HG03575 (cell line): ENCODE data around the gene KCNIP3.
"Not testable (repeated sequence)": the region's sequence is repeated elsewhere in the genome, so short reads cannot be mapped to it uniquely, and the experiment has no call there.

Experiments used
- ATAC-seq: cut with Tn5 transposase; IDR thresholded peaks from one replicate; pipeline ENCODE4 v1.9.1; 2021; ENCODE audit not compliant: unreplicated experiment, insufficient number of reproducible peaks, low FRiP score; ENCODE audit errors: extremely low read depth

KCNIP3 gene

DNA sequence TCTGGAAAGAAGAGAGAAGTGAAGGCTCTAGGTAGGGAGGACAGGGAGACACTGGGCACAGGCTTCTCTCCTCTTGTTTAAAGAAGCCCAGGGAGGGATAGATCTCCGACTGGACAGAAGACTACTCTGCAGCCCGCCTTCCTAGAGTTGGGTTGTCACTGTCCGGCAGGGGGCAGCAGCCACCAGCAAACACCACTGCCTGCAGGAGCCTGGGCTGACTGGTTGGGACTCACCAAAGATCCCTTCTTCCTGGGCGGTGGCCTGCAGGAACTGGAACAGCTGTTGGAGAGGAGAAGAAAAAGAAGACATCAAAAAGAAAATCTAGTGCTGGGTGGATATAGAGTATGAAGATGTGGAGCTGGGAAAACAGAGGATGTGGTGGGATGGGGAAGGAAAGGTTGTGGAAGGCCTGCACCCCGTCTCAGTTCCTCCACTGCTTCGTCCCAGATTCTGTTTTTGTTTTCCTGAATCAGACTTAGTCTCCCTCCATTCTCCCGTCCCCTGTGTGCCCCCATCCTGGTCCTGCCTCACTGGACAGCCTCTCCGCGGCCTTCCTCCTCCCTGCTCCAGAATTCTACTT lies 117.0 kb downstream of the KCNIP3 start:
- not testable (repeated sequence) for ATAC-seq

DNA sequence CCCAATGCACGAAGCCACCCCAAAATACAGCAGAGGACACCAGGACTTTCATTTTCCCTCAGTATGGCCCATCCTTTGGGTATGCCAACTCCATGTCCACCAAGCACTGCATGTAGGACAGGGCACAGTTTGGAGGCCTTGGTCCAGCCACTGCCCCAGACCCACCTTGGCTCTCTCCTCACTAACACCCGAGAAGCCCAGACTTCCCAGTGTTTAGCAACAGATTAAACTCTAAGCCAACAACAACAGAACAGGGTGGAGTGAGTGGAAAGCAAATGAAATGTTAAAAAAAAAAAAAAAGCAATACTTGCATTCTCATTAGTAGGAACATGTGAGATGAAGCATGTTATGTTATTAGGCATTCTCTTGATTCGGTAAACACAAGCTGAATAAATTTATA lies 118.0 kb downstream of the KCNIP3 start:
- not testable (repeated sequence) for ATAC-seq

DNA sequence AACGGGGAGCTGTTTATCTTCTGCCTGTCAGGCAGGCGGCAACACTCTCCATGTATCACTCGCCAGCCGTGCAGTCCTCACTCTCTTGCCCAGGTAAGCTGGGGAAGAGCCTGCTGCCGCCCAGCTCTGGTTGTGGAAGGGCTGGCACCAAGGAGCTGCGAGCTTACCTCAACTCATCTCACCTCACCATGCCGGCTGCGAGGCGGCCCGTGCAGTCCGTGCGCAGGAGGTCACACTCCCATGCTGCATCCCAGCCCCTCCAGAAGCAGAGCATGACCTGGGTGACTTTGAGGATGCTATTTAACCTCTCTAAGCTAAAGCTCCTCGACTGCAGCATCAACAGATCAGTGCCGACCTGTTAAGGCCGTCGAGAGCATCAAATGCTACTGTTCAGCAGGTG lies 118.4 kb downstream of the KCNIP3 start:
- ATAC-seq, result not testable (repeated sequence)

DNA sequence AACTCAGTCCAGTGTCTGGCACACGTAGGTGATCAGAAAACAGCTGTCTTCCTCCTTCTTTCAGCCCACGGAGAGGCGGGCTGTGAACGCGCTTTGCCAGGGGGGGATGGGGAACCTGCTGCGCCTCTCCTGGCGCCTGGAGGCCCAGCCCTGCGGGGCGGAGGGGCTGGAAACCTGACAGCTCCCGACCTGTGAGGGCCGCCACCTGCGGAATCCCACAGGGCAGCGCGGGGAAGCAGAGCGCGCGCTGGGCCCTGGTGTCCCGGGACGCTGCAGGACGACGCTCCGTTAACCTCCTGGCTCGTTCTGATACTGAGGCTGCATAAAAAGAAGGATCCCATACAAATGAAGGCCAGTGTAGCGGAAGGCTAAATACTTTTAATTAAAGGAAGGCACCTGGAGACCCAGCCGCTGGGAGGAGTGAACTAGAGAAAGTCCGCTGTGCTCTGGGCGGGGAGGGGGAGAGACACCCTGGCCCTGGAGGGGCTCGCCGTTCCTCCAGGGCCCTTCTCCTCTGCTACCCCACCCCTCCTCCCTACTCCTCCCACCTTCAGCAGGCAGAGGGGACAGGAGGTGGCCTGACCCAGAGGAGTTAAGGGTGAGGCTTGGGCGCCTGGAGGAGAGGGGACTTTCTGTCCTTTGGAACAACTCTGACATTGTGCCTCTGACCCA lies 130.2 kb downstream of the KCNIP3 start:
- ATAC-seq, result not testable (repeated sequence)

DNA sequence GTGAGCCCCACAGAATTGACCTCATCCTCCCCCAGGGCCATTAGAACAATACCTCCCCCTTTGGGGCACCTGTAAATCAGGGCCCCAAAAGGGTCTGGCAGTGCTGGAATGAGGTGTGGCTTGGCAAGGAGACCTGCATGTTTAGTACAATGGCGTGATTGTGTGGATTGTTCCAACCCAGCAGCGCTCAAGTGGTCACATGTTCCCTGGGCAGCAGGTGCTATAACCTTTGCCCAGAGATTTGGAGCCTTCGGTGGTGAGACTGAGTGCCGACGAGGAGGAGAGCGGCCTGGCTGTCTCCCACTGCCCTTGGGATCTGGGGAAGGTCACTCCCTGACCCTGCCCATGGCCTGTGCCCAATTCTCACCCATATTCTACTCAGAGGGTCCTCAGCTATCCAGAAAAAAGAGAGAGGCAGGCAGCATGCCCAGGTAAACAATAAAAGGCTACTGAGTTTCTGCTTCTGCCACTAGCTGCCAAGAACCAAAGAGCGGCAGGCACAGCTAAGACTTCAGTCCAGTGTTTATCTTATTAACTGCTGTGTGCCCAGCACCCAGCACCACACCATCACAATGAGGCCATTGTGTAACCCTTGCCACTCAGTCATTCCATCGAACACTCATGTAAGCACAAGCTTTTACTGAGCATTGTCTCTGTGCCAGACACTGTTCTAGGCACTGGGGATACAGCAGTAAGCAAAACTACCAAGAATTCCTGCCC lies 132.8 kb downstream of the KCNIP3 start:
- not testable (repeated sequence) for ATAC-seq

DNA sequence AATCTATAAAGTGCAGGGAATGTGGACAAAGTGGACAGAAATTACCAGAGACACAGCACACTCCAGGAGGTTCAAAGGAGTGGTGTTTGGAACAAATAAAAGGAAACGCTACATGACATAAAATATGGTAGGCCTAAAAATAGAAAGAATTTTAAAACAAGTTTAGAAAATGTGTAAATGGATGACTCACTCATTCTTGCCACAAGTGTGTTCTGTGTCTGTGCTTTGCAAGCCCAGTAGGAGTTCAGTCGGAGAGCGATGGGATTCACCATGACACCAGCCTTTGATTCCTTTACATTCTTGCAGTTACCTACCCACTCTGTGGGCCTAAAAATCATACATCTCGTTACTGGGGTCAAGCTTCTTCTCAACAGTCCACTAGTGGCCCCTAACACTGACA lies 136.2 kb downstream of the KCNIP3 start:
- not testable (repeated sequence) for ATAC-seq

DNA sequence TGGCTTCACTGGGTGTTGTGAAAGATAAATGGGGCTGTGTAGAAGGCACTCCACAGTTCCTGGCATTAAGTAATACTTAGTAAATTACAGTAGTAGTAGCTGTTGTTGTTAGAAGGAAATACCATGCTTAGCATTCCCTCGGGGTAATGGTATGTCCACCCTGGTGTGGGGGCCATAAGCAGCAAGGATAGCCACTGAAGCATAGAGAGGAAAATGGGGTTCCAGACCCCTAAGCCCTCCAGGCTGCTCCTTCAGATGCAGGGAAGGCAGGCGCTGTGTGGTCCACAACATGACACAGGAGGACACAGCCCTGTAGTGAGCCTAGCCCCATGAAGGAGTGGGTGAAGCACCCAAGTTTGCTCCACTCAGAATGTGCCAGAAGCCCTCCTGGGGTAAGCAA lies 136.8 kb downstream of the KCNIP3 start:
- not testable (repeated sequence) for ATAC-seq

DNA sequence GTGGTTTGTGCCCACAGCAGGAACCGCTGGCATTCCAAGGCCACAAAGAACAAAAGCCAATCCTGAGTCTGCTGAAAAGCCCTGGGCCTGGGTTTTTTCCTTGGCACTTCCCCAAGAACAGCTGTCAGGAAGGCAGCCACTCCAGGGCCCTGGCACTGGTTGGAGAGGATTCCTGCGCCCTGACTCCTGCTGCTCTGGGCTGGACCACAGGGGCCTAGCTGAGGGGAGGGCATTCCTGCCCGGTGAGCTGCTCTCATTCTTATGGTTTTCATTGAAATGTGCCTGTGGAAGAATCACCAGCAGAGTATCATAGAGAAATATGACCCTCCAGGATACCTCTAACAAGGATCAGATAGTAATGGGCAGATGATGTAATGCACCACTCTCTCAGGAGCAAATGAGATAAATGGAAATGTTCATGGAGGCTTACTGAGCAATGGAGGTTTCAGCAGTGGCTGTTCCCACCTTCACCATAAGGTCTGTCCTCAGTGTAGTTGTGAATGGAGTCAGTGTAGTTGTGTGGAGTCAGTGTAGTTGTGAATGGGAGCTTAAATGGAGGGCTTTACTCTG lies 137.4 kb downstream of the KCNIP3 start:
- ATAC-seq, result not testable (repeated sequence)

DNA sequence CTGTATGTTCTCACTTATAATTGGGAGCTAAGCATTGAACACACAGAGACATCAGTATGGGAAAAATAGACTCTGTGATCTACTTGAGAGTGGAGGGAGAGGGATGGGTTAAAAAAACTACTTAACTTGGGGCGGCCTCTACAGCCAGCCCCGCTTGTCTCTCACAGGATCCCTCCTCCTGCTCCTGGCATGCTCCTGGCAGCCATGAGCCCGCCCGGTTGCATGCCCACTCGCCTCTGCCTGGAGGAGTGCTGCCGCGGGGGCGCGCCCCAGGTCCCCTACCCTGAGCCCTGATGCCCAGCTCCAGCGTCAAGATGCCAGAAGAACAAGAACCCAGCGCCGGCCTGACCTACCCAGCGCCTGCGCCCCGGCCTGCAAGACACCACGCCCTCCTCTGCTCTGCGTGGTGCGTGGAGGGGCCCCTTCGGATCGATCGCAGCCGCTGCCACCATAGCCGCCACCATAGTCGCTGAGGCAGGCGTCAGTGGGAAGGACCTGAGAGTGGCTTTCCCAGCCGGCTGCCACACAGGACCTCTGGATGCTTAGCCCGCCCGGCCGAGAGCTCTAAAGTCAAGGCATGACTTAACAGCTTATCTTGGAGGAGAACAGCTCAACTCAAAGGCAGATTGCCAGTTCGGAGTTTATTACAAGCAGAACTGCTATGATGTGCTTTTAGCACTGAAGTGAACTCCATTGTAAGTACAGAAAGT lies 138.2 kb downstream of the KCNIP3 start:
- ATAC-seq, result not testable (repeated sequence)
